ENCODE data around the gene TTC8. TPM values are rescaled to one million over a fixed set of nuclear protein-coding genes. Genes with fewer than 3 reads are reported as not detected.

Gene TTC8
- total RNA-seq, 2 donors from 2014 or later = 34.8 to 115 TPM

- no peak overlapping the region for H3K27ac ChIP-seq
- DNase-seq (ENCODE audit: low spot score) = no peak
- no peaks in the 10 kb centered on the region for H3K9me3 ChIP-seq
- no peaks in the 10 kb centered on the region for H3K27me3 ChIP-seq (replicated peaks; ENCODE audit: insufficient read depth)
- intact Hi-C loops (cut with DNase I) = no loop called here
- no peak overlapping the region for H3K4me3 ChIP-seq
- TF ChIP-seq POLR2A (IDR thresholded peaks at IDR 0.05) (no peak), POLR2AphosphoS5 (IDR thresholded peaks at IDR 0.05) (no peak)
- TF ChIP-seq, protein P1, sequence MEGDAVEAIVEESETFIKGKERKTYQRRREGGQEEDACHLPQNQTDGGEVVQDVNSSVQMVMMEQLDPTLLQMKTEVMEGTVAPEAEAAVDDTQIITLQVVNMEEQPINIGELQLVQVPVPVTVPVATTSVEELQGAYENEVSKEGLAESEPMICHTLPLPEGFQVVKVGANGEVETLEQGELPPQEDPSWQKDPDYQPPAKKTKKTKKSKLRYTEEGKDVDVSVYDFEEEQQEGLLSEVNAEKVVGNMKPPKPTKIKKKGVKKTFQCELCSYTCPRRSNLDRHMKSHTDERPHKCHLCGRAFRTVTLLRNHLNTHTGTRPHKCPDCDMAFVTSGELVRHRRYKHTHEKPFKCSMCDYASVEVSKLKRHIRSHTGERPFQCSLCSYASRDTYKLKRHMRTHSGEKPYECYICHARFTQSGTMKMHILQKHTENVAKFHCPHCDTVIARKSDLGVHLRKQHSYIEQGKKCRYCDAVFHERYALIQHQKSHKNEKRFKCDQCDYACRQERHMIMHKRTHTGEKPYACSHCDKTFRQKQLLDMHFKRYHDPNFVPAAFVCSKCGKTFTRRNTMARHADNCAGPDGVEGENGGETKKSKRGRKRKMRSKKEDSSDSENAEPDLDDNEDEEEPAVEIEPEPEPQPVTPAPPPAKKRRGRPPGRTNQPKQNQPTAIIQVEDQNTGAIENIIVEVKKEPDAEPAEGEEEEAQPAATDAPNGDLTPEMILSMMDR (IDR thresholded peaks at IDR 0.05) = no peak
- no peaks in the 10 kb centered on the region for H3K36me3 ChIP-seq
- 100% methylated on average over 1 of the region's 1 CpG for WGBS
- H3K4me1 ChIP-seq (replicated peaks) = no peaks in the 10 kb centered on the region
Measured at GRCh38 chr14:88902850-88903249, 78.4 kb downstream of the TTC8 start.

DNA sequence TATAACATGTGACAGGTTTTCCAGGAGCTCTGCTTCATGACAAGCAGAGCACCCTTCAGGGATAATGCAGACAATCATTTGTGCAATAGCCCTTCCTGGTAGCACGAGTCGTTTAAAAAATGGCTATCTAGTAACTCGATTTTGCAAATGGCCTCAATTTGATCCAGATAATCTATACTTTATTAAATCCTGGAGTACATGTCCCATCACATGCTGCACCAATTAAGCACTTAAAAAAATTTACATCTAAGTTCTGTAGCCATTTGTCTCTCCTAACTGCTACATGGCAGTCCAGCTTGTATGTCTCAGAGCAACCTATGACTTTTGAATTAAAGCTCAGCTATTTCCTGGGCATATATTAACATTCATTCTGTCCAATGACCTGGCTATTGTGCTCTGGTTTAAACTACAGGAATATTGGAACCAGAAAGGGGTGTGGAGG, 79.8 kb downstream of the TTC8 start:
- TF ChIP-seq POLR2AphosphoS5 (IDR thresholded peaks at IDR 0.05) (no peak), POLR2A (IDR thresholded peaks at IDR 0.05) (no peak)
- TF ChIP-seq, protein P1 (IDR thresholded peaks at IDR 0.05) = no peak
- H3K9me3 ChIP-seq = no peaks in the 10 kb centered on the region
- H3K4me3 ChIP-seq = no peak overlapping the region
- DNase-seq (ENCODE audit: low spot score) = no peak
- intact Hi-C loops (cut with DNase I) = no loop called here
- H3K36me3 ChIP-seq = no peaks in the 10 kb centered on the region
- WGBS = 86% methylated on average over 3 of the region's 3 CpGs
- H3K27me3 ChIP-seq (replicated peaks; ENCODE audit: insufficient read depth) = no peaks in the 10 kb centered on the region
- no peak overlapping the region for H3K27ac ChIP-seq
- no peaks in the 10 kb centered on the region for H3K4me1 ChIP-seq (replicated peaks)

GRCh38 chr14:88904864-88905263, 80.4 kb downstream of the TTC8 start:
- intact Hi-C loops (cut with DNase I) = no loop called here
- no peaks in the 10 kb centered on the region for H3K4me1 ChIP-seq (replicated peaks)
- no peaks in the 10 kb centered on the region for H3K27me3 ChIP-seq (replicated peaks; ENCODE audit: insufficient read depth)
- 82% methylated on average over 5 of the region's 5 CpGs for WGBS
- no peak overlapping the region for H3K27ac ChIP-seq
- DNase-seq (ENCODE audit: low spot score) = no peak
- H3K9me3 ChIP-seq = no peaks in the 10 kb centered on the region
- H3K4me3 ChIP-seq = no peak overlapping the region
- H3K36me3 ChIP-seq = no peaks in the 10 kb centered on the region
- TF ChIP-seq POLR2A (IDR thresholded peaks at IDR 0.05) = no peak
- TF ChIP-seq, protein P1 (IDR thresholded peaks at IDR 0.05) = no peak
- TF ChIP-seq POLR2AphosphoS5 (IDR thresholded peaks at IDR 0.05) = no peak

DNA sequence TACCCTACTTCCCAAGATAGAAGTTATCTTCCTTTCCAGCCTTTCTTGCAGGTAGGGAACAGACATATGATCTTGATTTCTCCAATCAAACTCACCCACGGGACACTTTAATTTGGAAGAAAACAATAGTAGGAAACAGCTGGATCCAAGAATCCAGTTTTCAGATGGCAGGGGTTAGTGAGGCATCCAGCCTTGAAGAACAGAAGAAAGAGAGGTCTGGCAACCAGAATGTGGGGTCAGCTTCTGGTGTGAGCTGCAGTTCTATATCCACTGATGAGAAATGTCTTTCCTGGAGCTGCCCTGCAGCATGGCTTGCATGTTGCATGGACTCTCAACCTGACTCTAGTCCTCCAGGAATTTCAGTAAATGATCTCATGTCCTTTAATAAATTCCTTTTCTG, 83.8 kb downstream of the TTC8 start:
- Histone ChIP-seq H3K27ac (no peak overlapping the region), H3K36me3 (no peaks in the 10 kb centered on the region), H3K4me1 (replicated peaks) (no peaks in the 10 kb centered on the region), H3K9me3 (no peaks in the 10 kb centered on the region), H3K27me3 (replicated peaks; ENCODE audit: insufficient read depth) (no peaks in the 10 kb centered on the region), H3K4me3 (no peak overlapping the region)
- WGBS = 76% methylated on average over 1 of the region's 1 CpG
- no peak for DNase-seq (ENCODE audit: low spot score)
- intact Hi-C loops (cut with DNase I) = no loop called here
- TF ChIP-seq POLR2A (IDR thresholded peaks at IDR 0.05) = no peak
- no peak for TF ChIP-seq POLR2AphosphoS5 (IDR thresholded peaks at IDR 0.05)
- TF ChIP-seq, protein P1 (IDR thresholded peaks at IDR 0.05) = no peak

GRCh38 chr14:88910386-88910785, 85.9 kb downstream of the TTC8 start:
- intact Hi-C loops (cut with DNase I) = no loop called here
- WGBS = 84% methylated on average over 6 of the region's 6 CpGs
- Histone ChIP-seq H3K4me3 (no peak overlapping the region), H3K9me3 (no peaks in the 10 kb centered on the region), H3K36me3 (no peaks in the 10 kb centered on the region), H3K27me3 (replicated peaks; ENCODE audit: insufficient read depth) (no peaks in the 10 kb centered on the region), H3K27ac (no peak overlapping the region), H3K4me1 (replicated peaks) (no peaks in the 10 kb centered on the region)
- no peak for DNase-seq (ENCODE audit: low spot score)
- TF ChIP-seq, protein P1 (IDR thresholded peaks at IDR 0.05) = no peak
- TF ChIP-seq POLR2A (IDR thresholded peaks at IDR 0.05) (no peak), POLR2AphosphoS5 (IDR thresholded peaks at IDR 0.05) (no peak)
